ENCODE data around the gene CDC42BPG. TPM values are rescaled to one million over a fixed set of nuclear protein-coding genes. Genes with fewer than 3 reads are reported as not detected.

The CDC42BPG gene
- total RNA-seq, 1 experiment from 2014 or later, result 30.1 TPM

GRCh38 chr11:64872790-64873488 lies 28.5 kb upstream of the CDC42BPG start:
- ChIA-PET RAD21 (ENCODE audit: low non-redundant PET in 1 of 2, low total read pairs in 2 of 2, uncharacterized antibody in 2 of 2, unreplicated experiment in 2 of 2) (no interaction called here), POLR2A (interaction anchor here (1.3 kb wide), 1 partner anchor 9 kb away, joined by 3 read pairs; no protein-coding TSS in a partner anchor), CTCF (interaction anchor here (1.0 kb wide), 1 partner anchor 25 kb away, joined by 3 read pairs; no protein-coding TSS in a partner anchor)
- Histone ChIP-seq H3K36me3 (ENCODE audit: control insufficient read depth in 1 of 2, insufficient read depth in 2 of 2, low read length in 2 of 2) (peaks cover 25 to 54% of the 10 kb centered on the region in 2 experiments), H3K9ac (ENCODE audit: low read length) (no peak overlapping the region), H3K4me3 (replicated peaks in 1 of 2; ENCODE audit: low read depth in 1 of 2, low read length in 2 of 2) (no peak overlapping the region), H3K27ac (ENCODE audit: low read depth, low read length) (no peak overlapping the region), H3K9me2 (ENCODE audit: insufficient read depth) (no peaks in the 10 kb centered on the region), H3K9me3 (ENCODE audit: control insufficient read depth in 1 of 2, insufficient read depth in 1 of 2, low read depth in 1 of 2, low read length in 2 of 2) (no peaks in the 10 kb centered on the region), H3K4me1 (ENCODE audit: control insufficient read depth in 1 of 2, insufficient read depth in 2 of 2, low read length in 2 of 2) (peaks cover 20 to 66% of the 10 kb centered on the region in 2 experiments), H3K79me2 (ENCODE audit: insufficient read depth, low read length) (peaks cover 94% of the 10 kb centered on the region), H3K4me2 (ENCODE audit: low read length) (no peak overlapping the region), H4K20me1 (ENCODE audit: insufficient read depth) (no peaks in the 10 kb centered on the region), H3K27me3 (ENCODE audit: insufficient read depth, low read length) (no peaks in the 10 kb centered on the region), H2AFZ (ENCODE audit: low read depth, low read length, poor library complexity, severe bottlenecking) (no peak overlapping the region)
- intact Hi-C loops (cut with micrococcal nuclease), result no loop called here
- ATAC-seq, result no peak
- no peak for DNase-seq (ENCODE audit: low read depth, low spot score)
- TF ChIP-seq SIN3A (IDR thresholded peaks at IDR 0.05; ENCODE audit: low read depth) (no peak), REST (IDR thresholded peaks at IDR 0.05; ENCODE audit: low read depth) (no peak), EZH2 (IDR thresholded peaks at IDR 0.05) (no peak), MAX (IDR thresholded peaks at IDR 0.05) (no peak)
- no TSS peak for BruUV-seq (replicated peaks)

- RAD21 ChIA-PET (ENCODE audit: low non-redundant PET in 1 of 2, low total read pairs in 2 of 2, uncharacterized antibody in 2 of 2, unreplicated experiment in 2 of 2), result no interaction called here
- H4K20me1 ChIP-seq (ENCODE audit: insufficient read depth), result no peaks in the 10 kb centered on the region
- H3K9me2 ChIP-seq (ENCODE audit: insufficient read depth), result no peaks in the 10 kb centered on the region
- H3K27me3 ChIP-seq (ENCODE audit: insufficient read depth, low read length), result no peaks in the 10 kb centered on the region
- no peaks in the 10 kb centered on the region for H3K9me3 ChIP-seq (ENCODE audit: control insufficient read depth in 1 of 2, insufficient read depth in 1 of 2, low read depth in 1 of 2, low read length in 2 of 2)
- H3K4me3 ChIP-seq (replicated peaks in 1 of 2; ENCODE audit: low read depth in 1 of 2, low read length in 2 of 2), result no peak overlapping the region
- ATAC-seq (no peak), DNase-seq (ENCODE audit: low read depth, low spot score) (no peak)
- intact Hi-C loops (cut with micrococcal nuclease), result no loop called here
- H3K4me1 ChIP-seq (ENCODE audit: control insufficient read depth in 1 of 2, insufficient read depth in 2 of 2, low read length in 2 of 2), result peaks cover 13 to 61% of the 10 kb centered on the region in 2 experiments
- H3K4me2 ChIP-seq (ENCODE audit: low read length), result no peak overlapping the region
- peaks cover 25 to 57% of the 10 kb centered on the region in 2 experiments for H3K36me3 ChIP-seq (ENCODE audit: control insufficient read depth in 1 of 2, insufficient read depth in 2 of 2, low read length in 2 of 2)
- H3K9ac ChIP-seq (ENCODE audit: low read length), result no peak overlapping the region
- peaks cover 93% of the 10 kb centered on the region for H3K79me2 ChIP-seq (ENCODE audit: insufficient read depth, low read length)
- POLR2A ChIA-PET, result no interaction called here
- no TSS peak for BruUV-seq (replicated peaks)
- CTCF ChIA-PET, result no interaction called here
- H2AFZ ChIP-seq (ENCODE audit: low read depth, low read length, poor library complexity, severe bottlenecking), result no peak overlapping the region
- no peak overlapping the region for H3K27ac ChIP-seq (ENCODE audit: low read depth, low read length)
- TF ChIP-seq CEBPB (IDR thresholded peaks at IDR 0.05; ENCODE audit: low read depth) (no peak), EZH2phosphoT487 (IDR thresholded peaks at IDR 0.05; ENCODE audit: borderline replicate concordance) (no peak), JUND (IDR thresholded peaks at IDR 0.05) (no peak), ZFX (IDR thresholded peaks at IDR 0.05) (no peak), MAX (IDR thresholded peaks at IDR 0.05) (no peak), POLR2AphosphoS5 (IDR thresholded peaks at IDR 0.05; ENCODE audit: low read depth, low read length) (no peak), POLR2A (IDR thresholded peaks at IDR 0.05; ENCODE audit: borderline replicate concordance, extremely low read depth, insufficient read depth, insufficient read length) (no peak), EZH2 (IDR thresholded peaks at IDR 0.05) (no peak), ZBTB33 (IDR thresholded peaks at IDR 0.05; ENCODE audit: extremely low read depth, insufficient replicate concordance, low read length) (no peak)
Measured at GRCh38 chr11:64871492-64871891, 27.0 kb upstream of the CDC42BPG start.
